ENCODE results near the gene HSP90AB1.
A peak's percentile ranks its signal among the peaks of the same experiment; 100 is the strongest.

HSP90AB1 gene

DNA sequence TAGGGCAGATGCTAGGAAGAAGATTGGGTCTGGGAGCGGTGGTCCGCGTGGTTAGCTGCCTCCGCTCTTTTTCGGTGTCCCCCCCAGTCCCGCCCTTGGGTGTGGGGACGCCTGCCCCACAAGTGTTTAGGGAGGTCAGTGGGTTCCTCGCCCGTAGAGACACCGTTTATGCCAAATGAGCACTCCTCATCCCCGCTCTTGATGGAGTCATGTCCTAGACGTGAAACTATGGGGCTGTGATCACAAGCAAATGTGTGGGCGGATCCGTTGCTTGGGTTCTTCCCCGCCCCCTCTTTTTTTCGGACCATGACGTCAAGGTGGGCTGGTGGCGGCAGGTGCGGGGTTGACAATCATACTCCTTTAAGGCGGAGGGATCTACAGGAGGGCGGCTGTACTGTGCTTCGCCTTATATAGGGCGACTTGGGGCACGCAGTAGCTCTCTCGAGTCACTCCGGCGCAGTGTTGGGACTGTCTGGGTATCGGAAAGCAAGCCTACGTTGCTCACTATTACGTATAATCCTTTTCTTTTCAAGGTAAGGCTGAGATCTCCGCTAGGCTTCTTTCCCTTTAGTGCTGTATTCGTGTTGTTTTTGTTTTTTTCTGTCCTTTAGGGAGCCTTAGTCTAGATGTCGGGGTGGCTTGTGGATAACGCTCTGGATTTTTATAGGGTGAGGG lies at the start of gene HSP90AB1:
TSS of gene HSP90AB1 (plus strand) at position 439 of the 675 bp plus-strand sequence. CDS start 1,529 bp downstream, outside the sequence.
- peak; percentile 96 for DNase-seq (ENCODE audit: low read depth in 2 of 2, low spot score in 1 of 2)

DNA sequence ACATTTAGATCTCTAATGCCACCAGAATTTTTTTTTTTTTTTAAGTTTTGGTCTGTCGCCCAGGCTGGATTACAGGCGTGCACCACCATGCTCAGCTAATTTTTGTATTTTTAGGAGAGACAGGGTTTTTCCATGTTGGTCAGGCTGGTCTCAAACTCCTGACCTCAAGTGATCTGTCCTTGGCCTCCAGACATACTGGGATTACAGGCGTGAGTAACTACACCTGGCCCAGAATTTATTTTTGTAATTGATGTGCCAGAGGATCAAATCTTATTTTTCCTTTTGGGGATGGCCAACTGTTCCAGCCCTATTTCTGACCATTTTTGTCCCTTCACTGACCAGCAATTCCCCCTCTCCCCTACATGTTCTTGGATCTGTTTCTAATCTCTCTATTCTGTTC lies 48.2 kb upstream of the HSP90AB1 start:
- no peak for DNase-seq (ENCODE audit: low read depth in 2 of 2, low spot score in 1 of 2)

DNA sequence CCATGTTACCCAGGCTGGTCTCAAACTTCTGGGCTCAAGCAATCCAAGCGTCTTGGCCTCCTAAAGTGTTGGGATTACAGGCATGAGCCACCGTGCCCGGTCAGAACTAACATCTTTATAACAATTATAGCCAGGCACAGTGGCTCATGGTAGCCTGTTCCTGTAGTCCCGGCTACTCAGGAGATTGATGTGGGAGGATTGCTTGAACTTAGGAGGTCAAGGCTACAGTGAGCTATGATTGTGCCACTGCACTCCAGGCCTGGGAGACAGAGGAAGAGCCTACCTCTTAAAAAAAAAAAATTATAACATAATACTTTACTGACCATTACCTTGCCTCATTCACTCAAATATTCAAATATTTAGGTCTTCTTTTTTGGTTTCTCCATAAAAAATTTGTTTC lies 47.0 kb upstream of the HSP90AB1 start:
- DNase-seq (ENCODE audit: low read depth in 2 of 2, low spot score in 1 of 2), result no peak

DNA sequence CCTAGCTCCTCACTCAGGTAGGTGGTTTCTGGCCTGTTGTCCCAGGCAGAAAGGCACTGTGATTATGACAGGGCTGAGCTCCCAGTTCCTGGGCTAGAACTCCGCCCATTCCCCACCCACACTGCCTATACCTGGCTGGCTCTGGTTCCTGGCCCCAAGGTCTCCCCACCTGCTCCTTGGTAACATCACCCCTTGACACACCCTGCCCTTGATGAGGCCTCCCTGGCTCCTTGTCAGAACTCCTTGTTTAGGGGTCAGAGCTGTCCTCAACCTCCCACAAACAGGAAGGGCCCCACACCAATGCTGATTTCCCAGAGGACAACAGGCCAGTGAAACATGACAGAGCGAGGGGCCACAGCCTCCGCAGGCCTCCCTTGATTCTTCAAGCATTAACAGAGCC lies 45.7 kb upstream of the HSP90AB1 start:
- no peak for DNase-seq (ENCODE audit: low read depth in 2 of 2, low spot score in 1 of 2)

DNA sequence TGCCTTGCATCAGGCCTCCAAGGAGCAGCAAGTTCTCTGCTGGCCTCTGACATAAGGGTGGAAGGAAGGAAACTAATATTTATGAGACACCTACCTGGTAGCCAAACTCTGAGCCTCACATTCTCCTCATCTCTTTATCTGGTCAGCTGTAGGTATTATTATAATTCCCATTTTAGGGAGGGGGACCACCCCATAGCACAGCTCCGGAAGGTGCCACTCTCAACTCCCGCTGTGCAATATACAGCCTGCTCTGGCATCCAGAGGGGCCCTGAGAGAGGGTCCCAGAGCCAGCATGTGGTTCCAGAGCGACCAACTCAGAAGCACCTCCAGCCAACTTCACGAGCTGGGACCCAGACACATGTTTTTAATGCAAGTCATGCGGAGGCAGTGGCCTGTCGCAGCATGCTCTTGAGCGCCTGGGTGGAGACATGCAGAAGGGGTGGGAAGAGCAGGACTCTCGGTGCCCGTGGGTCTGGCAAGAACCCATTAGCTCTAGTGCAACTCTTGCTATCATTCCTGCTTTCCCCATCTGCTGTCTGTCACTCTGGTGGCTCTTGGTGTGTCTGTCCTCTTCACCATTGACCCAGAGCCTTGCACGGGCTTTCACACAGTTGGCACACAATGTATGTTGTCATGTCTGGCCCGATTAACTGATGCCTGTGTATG lies 45.1 kb upstream of the HSP90AB1 start:
- no peak for DNase-seq (ENCODE audit: low read depth in 2 of 2, low spot score in 1 of 2)

DNA sequence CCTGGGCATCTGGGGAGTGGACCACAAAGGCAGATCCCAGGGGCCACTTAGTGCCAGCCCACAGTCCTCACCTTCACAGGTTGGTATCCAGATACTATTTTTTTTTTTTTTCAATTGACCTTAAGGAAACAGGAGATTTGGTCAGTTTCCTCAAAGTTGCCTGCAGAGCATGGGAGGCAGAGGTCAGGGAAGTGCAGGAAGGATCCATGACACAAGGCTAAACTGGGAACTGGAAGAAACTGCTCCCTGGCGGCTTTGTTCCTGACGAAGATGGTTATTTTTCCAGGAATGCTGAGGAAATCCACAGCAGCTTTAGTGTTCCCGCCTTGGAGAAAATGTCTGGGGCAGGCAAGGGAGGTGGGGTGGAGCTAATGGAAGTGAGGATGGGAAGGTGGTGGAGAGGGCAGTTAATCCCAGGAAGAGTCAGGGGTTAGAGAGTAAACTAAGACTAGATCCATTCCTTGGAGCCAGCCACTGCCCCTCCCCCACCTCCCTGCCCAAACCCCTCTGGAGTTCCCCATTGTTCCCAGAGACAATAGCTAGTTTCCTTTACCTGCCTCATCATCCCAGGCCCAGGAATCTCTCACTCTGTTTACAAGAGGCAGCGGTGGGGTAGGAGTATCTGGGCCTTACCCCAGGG lies 44.4 kb upstream of the HSP90AB1 start:
- no peak for DNase-seq (ENCODE audit: low read depth in 2 of 2, low spot score in 1 of 2)

DNA sequence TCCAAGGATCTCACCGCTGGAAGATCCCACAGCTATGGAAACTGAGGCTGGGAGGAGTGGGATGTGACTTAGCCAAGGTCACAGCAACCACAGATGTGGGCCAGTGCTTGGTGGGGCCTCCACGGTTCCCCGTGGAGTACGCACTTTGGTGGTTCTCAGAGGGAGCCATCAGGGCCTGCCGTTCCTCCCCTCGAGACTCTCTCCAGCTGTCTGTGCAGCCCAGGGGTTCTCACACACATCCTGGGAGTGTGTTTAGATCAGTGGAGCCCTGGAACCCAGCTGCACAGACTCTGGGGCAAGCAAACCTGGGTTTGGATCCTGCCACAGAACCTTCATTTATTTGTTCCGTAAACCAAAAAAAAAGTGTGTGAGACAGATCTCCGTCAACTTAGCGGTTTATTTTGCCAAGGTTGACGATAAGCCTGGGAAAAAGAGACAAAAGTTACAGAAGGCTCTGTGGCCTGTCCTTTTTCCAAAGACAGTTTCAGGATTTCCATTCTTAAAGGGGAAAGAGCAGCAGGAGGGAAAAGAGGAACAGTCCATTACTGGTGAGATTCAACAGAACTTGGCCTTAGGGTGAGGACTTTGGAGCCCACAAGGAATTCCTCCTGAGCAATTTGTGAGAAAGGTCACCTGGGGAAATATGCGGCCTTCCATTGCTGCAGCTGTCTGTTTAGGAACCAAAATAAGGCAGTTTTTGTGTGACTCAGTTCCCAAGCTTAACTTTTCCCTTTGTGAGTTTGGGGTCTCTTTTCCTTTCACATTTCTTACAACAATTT lies 43.7 kb upstream of the HSP90AB1 start:
- DNase-seq (ENCODE audit: low read depth in 2 of 2, low spot score in 1 of 2), result no peak

DNA sequence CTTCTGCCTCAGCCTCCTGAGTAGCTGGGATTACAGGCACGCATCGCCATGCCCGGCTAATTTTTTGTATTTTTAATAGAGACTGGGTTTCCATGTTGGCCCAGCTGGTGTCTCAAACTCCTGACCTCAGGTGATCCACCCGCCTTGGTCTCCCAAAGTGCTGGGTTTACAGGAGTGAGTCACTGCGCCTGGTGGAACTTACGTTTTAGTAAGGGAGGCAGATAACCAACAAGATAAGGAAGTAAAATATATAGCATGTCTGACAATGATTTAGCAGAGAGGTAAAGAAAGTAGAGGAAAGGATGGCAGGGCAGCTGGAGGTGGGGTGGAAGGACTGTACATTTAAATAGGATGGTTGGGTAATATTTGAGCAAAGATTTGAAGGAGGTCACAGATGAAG lies 42.9 kb upstream of the HSP90AB1 start:
- no peak for DNase-seq (ENCODE audit: low read depth in 2 of 2, low spot score in 1 of 2)

DNA sequence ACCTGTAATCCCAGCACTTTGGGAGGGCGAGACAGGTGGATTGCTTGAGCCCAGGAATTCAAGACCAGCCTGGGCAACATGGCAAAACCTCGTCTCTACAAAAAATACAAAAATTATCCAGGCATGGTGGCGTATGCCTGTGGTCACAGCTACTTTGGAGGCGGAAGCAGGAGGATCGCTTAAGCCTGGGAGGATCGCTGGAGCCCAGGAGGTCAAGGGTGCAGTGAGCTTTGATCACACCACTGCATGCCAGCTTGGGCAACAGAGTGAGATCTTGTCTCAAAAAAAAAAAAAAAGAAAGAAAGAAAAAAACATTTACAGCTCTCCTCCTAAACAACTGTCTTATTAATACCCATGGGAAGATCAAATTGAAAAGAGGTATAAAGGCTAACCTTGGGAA lies 38.9 kb upstream of the HSP90AB1 start:
- DNase-seq (ENCODE audit: low read depth in 2 of 2, low spot score in 1 of 2), result no peak

DNA sequence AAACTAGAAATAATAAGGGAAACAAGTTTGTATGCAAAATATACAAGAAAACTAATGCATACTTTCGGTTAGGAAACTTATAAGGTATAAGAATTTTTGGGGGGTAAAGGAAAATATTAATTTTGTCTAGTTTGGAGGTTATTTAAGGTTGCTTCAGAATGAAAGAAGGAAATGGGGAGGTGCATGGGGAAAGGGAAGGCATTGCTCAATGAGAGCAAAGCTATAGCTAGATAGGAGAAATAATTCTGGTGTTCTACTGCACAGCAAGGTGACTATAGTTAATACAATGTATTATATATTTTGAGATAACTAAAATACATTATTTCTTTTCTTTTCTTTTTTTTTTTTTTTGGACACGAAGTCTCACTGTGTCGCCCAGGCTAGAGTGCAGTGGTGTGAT lies 35.6 kb upstream of the HSP90AB1 start:
- DNase-seq (ENCODE audit: low read depth in 2 of 2, low spot score in 1 of 2), result no peak

DNA sequence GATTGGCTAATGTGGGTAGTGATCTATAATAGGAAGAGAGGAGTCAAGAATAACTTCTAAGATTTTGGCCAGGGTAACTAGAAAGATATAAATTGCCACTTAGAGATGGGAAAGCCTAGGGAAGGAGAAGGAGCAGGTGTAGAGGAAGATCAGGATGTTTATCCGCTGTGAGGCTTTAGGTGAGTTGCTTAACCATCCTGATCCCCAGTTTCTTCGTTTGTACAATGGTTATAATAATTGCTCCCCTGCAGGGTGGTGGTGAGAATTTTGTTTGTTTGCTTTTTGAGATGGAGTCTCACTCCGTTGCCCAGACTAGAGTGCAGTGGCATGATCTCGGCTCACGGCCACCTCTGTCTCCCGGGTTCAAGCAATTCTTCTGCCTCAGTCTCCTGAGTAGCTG lies 32.6 kb upstream of the HSP90AB1 start:
- DNase-seq (ENCODE audit: low read depth in 2 of 2, low spot score in 1 of 2), result no peak

DNA sequence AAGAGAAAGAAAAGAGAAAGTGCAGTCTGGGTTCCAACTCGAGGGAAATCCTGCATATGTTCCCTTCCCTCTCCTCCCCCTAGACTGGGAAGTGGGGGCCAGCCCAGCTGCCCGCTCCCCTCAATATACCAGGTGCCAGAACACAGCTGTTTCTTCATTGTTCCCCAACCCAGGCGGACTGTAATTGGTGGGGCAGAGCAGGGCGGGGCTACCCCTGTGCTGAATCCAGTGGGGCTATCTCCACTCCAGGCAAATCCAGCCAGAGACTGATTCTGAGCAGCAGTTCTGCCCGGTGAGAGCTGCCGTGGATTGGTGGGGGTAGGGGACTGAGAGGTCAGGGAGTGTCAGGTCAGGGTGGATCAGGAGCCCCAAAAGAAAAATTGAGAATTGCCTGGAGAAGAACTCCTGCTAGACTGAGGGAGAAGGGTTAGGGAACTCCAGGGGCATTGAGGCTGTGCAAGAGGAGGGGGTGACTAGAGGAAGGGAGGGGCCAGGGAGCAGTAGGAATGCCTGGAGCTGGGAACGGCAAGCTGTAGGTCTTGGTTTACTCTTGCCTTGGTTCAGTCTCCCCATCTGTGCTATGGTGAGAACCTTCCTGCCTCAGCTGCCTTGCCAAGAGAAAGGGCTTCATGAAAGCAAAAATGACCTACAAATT lies 30.1 kb upstream of the HSP90AB1 start, which contains the start of gene MYMX:
TSS of gene MYMX (plus strand) at position 250 of the 655 bp plus-strand sequence. CDS start 546 bp downstream, outside the sequence.
- no peak for DNase-seq (ENCODE audit: low read depth in 2 of 2, low spot score in 1 of 2)

DNA sequence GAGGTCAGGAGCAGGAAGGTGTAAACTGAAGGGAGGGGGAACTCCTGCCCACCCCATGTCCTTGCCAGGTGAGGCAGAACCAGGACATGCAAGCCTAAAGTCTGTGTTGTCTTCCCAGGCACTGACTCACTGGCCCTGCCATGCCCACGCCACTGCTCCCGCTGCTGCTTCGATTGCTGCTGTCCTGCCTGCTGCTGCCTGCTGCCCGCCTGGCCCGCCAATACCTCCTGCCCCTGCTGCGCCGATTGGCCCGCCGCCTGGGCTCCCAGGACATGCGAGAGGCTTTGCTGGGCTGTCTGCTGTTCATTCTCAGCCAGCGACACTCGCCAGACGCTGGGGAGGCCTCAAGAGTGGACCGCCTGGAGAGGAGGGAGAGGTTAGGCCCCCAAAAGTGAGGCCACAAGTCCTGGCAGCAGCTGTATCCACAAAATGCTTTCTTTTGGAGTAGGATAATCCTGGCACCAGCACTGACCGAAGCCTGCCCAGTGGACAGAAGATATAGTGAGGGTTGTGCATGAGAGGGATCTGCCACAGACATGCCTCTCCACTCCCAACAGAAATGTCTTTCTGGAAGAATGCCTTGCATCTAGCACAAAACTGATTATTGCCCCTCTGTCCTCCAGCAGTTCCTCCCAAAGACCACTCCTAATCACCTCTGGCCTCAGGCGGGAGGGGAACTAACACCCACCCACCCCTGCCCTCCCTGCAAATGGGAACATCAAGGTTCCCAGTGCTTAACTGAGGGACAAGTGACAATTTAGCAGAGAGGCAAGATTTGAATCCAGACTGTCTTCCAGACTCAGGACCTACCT lies 29.4 kb upstream of the HSP90AB1 start:
- DNase-seq (ENCODE audit: low read depth in 2 of 2, low spot score in 1 of 2), result no peak

DNA sequence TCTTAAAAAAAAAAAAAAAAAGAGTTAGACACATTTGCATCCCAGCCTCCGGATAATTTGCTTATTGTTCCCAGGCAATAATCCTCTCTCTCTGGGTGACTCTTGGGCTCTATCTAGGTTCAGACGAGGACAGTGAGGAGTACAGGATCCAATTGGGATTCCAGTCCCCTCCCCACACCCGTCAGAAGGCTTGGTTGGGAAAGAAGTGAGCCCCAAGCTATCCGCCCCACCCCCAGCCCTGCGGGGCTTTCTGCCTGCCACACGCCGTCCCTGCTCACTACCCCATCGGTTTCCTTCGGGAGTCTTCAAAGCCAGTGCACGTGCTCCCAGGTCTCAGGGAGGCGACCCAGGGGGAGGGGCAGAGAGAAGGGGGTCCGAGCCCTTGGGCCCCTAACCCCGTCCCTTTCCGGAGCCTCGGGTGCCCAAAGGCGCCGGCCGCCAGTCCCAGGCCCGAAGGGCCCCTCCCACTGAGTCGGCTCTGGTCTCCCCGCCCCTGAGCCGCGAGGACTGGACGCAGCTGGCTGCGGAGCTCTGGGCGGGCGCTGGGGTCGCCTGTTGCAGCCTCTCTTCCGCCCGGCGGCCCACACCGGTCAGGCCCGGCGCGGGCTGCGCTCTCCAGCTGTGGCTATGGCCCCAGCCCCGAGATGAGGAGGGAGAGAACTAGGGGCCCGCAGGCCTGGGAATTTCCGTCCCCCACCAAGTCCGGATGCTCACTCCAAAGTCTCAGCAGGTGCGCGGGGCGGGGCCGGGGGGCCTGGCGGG lies 27.7 kb upstream of the HSP90AB1 start:
- DNase-seq (ENCODE audit: low read depth in 2 of 2, low spot score in 1 of 2), result no peak

DNA sequence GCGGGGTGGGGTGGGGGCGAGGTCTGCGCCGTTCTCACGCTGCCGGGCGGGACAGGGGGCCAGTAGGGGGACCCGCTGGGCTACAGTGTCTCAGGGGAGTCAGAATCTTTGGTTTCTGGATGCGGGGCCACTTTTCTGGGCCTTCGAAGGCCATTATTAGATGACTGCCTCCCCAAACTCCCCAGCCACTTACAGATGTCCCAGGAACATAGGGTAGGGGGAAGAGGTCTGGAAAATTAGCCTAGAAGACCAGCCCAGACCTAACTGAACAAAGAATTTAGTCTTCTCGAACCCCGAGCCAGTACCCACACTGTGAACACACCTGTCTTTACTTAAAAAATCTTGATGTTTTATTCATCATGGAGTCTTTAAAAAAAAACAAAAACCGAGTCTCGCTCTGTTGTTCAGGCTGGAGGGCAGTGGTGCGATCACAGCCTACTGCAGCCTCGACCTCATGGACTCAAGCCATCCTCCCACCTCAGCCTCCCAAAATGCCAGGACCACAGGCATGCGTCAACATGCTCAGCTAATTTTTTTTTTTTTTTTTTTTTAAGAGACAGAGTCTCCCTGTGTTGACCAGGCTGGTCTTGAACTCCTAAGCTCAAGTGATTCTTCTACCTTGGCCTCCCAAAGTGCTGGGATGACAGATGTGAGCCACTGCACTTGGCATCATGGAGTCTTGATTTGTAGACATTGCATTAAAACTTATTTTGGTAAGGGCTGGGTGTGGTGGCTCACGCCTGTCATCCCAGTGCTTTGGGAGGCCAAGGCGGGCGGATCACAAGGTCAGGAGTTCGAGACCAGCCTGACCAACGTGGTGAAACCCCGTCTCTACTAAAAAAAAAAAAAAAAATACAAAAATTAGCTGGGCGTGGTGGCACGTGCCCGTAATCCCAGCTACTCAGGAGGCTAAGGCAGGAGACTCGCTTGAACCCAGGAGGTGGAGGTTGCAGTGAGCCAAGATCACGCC lies 26.8 kb upstream of the HSP90AB1 start:
- no peak for DNase-seq (ENCODE audit: low read depth in 2 of 2, low spot score in 1 of 2)

DNA sequence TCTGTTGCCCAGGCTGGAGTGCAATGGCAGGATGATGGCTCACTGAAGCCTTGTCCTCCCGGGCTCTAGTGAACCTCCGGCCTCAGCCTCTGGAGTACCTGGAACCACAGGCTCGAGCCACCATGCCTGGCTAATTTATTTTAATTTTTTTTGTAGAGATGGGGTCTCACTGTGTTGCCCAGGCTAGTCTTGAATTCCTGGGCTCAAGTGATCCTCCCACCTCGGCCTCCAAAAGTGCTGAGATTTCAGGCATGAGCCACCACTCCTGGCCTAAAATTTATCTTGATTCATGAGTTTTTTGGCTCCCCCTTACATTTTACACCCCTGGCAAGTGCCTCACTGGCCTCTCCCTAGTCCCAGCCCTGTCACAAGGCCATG lies 26.0 kb upstream of the HSP90AB1 start:
- no peak for DNase-seq (ENCODE audit: low read depth in 2 of 2, low spot score in 1 of 2)

DNA sequence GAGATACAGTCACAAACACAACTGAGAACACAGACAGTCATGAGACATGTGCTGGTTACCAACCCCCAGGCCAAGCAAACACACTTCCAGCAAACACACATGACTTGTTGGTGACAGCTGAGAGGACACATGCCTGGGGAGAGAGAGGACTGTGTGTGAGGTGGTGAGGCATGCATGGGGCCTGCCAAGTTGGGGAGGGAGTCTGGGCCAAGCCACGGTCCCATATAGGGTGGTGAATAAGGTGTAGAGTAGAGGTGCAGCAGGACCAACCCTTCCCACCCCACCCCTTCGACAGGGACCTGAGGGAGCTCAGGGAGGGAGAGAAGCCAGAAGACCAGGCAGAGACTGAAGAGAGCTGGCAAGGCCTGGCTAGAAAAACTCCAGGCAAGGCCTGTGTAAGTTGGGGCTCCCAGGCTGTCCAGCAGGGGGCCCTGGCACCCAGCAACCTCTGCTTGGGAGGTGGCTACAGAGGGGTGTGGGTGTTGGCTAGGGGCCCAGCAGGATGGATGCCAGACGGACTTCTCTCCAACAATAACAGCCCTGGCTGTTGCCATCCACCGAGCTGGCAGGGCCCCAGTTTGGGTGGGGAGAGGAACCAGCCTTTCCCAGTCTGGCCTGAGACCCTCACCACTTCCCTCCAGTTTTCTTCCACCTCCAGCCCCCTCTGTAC lies 25.5 kb upstream of the HSP90AB1 start:
- peak; percentile 31 to 34 for DNase-seq (ENCODE audit: low read depth in 2 of 2, low spot score in 1 of 2)

DNA sequence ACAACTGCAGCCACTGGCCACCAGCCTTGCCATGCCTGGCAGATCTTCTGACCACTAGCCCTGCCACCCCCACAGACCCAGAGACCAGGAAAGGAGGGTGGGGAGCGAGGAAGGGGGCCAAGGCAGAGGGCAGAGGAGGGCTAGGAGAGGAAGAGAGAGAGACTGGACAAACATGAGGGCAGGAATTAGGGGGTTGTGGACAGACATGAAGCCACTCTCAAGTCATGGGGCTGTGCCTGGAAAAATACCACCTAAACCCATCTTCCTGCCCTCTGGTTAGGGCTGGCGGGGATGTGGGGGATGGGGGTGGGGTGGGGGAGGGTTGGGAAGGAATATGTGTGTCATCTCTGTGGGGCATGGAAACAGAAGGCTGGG lies 25.0 kb upstream of the HSP90AB1 start:
- DNase-seq (ENCODE audit: low read depth in 2 of 2, low spot score in 1 of 2), result no peak
